ENCODE data around the gene ZSWIM3. TPM values are rescaled to one million over a fixed set of nuclear protein-coding genes. Genes with fewer than 3 reads are reported as not detected.

ZSWIM3 gene
- 1 to 10 TPM; 2.9 to 4.2 TPM for total RNA-seq
- 1 to 10 TPM in 1 of 2 donors, under 1 TPM in 1; 0.56 to 1.6 TPM for polyA plus RNA-seq

- TF ChIP-seq TAF1 (conservative IDR thresholded peaks at IDR 0.05) (peak; percentile 91), GABPA (IDR thresholded peaks at IDR 0.05 in 1 of 2, conservative IDR thresholded peaks at IDR 0.05 in 1 of 2) (peak; percentile 99), REST (IDR thresholded peaks at IDR 0.05) (peak; percentile 70), YY1 (IDR thresholded peaks at IDR 0.05) (peak; percentile 97), HNF4G (IDR thresholded peaks at IDR 0.05) (no peak), FOXA2 (IDR thresholded peaks at IDR 0.05) (no peak), ATF3 (IDR thresholded peaks at IDR 0.05) (no peak), MAX (IDR thresholded peaks at IDR 0.05) (peak; percentile 22), HNF4A (conservative IDR thresholded peaks at IDR 0.05) (peak; percentile 27 to 46), SP1 (IDR thresholded peaks at IDR 0.05) (peak; percentile 100), JUND (IDR thresholded peaks at IDR 0.05) (peak in 1 of 2 donors; percentile 18), EGR1 (IDR thresholded peaks at IDR 0.05; ENCODE audit: low read depth in 2 of 2) (no peak), ZBTB33 (IDR thresholded peaks at IDR 0.05) (peak; percentile 92), NR2F2 (IDR thresholded peaks at IDR 0.05) (peak; percentile 94), CTCF (IDR thresholded peaks at IDR 0.05; ENCODE audit: low read depth, low read length, missing input control) (no peak), RXRA (IDR thresholded peaks at IDR 0.05) (peak; percentile 38 to 41), FOXA1 (IDR thresholded peaks at IDR 0.05) (no peak), RAD21 (IDR thresholded peaks at IDR 0.05) (peak; percentile 19 to 24)
- under 1% methylated on average over 36 of the region's 36 CpGs for WGBS
- Histone ChIP-seq H3K27me3 (ENCODE audit: control insufficient read depth in 4 of 4, insufficient read depth in 4 of 4, low read length in 3 of 4) (no peaks in the 10 kb centered on the region), H3K9me3 (ENCODE audit: control insufficient read depth in 4 of 4, low read length in 3 of 4) (no peaks in the 10 kb centered on the region), H3K36me3 (ENCODE audit: control insufficient read depth in 4 of 4, insufficient read depth in 3 of 4, low read depth in 1 of 4, low read length in 3 of 4) (peaks cover 2 to 7% (median 3%) of the 10 kb centered on the region in 4 donors), H3K9ac (ENCODE audit: low read depth in 1 of 2, low read length in 2 of 2) (peak within 1 kb of the TSS; percentile 73 to 85), H3K4me3 (ENCODE audit: low read depth in 1 of 3, low read length in 3 of 3) (peak within 1 kb of the TSS; percentile 68 to 100 (median 97)), H3K4me1 (ENCODE audit: control insufficient read depth in 4 of 4, insufficient read depth in 4 of 4, low read length in 3 of 4) (peaks cover 12 to 28% (median 22%) of the 10 kb centered on the region in 4 donors), H3K27ac (ENCODE audit: low read depth in 1 of 2, low read length in 2 of 2) (peak within 1 kb of the TSS; percentile 67 to 86)
- peak; percentile 92 for DNase-seq (ENCODE audit: low spot score)
Observed at GRCh38 chr20:45857114-45857881, at the start of gene ZSWIM3, which contains the start of gene ACOT8. ZSWIM3 (plus strand) TSS chr20:45857614; CDS start chr20:45857826, 212 bp downstream. ACOT8 (minus strand) TSS chr20:45857392; CDS start chr20:45857315, 77 bp downstream.

Data from liver (tissue), 9 donors.